ENCODE results near the gene HORMAD2.

GRCh38 chr22:30204015-30204741, 123.9 kb downstream of the HORMAD2 start:
- no peak for TF ChIP-seq EZH2 (IDR thresholded peaks at IDR 0.05; ENCODE audit: insufficient read depth, poor library complexity, severe bottlenecking)
- no peak for TF ChIP-seq EZH2phosphoT487 (IDR thresholded peaks at IDR 0.05; ENCODE audit: insufficient read depth, low read depth)
